ENCODE results near the gene PTPRC.

Gene PTPRC

GRCh38 chr1:198701766-198702539 lies 63.1 kb downstream of the PTPRC start:
- Histone ChIP-seq H3K36me3 (ENCODE audit: control insufficient read depth in 2 of 2, insufficient read depth in 1 of 2, low read length in 2 of 2) (no peaks in the 10 kb centered on the region), H3K27ac (ENCODE audit: extremely low read depth, low read depth, low read length) (no peak overlapping the region), H3K4me1 (ENCODE audit: control insufficient read depth, insufficient read depth, low read length) (peaks cover 6% of the 10 kb centered on the region; the same call in 1 of the 2 replicates), H3K4me3 (ENCODE audit: low read depth, low read length) (no peak overlapping the region), H3K9me3 (ENCODE audit: control insufficient read depth, insufficient read depth, low read depth, low read length) (no peaks in the 10 kb centered on the region)
- CTCF ChIA-PET: interaction anchor here (1.3 to 1.5 kb wide), 2 partner anchors 20 to 34 kb away, joined by 3 to 4 read pairs; no protein-coding TSS in a partner anchor
- no peak for TF ChIP-seq ZNF501 (tag by site-specific recombination; IDR thresholded peaks at IDR 0.05)
- TF ChIP-seq ZIC2 (tag by site-specific recombination; IDR thresholded peaks at IDR 0.05): 0 out of 2 replicates have a peak, but pooled peaks have one; percentile 24
- TF ChIP-seq ZNF214 (tag by site-specific recombination; IDR thresholded peaks at IDR 0.05; ENCODE audit: borderline replicate concordance): no peak
- TF ChIP-seq FEZF1 (tag by site-specific recombination; IDR thresholded peaks at IDR 0.05): peak; percentile 32; the same call in 1 of the 2 replicates
- 0 out of 2 replicates have a peak, but pooled peaks have one; percentile 35 for TF ChIP-seq ZXDB (tag by site-specific recombination; IDR thresholded peaks at IDR 0.05)
- TF ChIP-seq CTCF (tag by site-specific recombination; IDR thresholded peaks at IDR 0.05): no peak
- no peak for TF ChIP-seq ZBTB10 (tag by site-specific recombination; IDR thresholded peaks at IDR 0.05)
- no peak for TF ChIP-seq ZNF2 (tag by site-specific recombination; IDR thresholded peaks at IDR 0.05)
- POLR2A ChIA-PET: no interaction called here

- CTCF ChIA-PET: no interaction called here
- Histone ChIP-seq H3K9me3 (ENCODE audit: control insufficient read depth, insufficient read depth, low read depth, low read length) (no peaks in the 10 kb centered on the region), H3K4me3 (ENCODE audit: low read depth, low read length) (no peak overlapping the region), H3K36me3 (ENCODE audit: control insufficient read depth in 2 of 2, insufficient read depth in 1 of 2, low read length in 2 of 2) (no peaks in the 10 kb centered on the region), H3K27ac (ENCODE audit: extremely low read depth, low read depth, low read length) (no peak overlapping the region), H3K4me1 (ENCODE audit: control insufficient read depth, insufficient read depth, low read length) (no peaks in the 10 kb centered on the region)
- TF ChIP-seq HOXD13 (CRISPR knock-in tag; IDR thresholded peaks at IDR 0.05; ENCODE audit: borderline replicate concordance) (no peak), ZNF146 (tag by site-specific recombination; IDR thresholded peaks at IDR 0.05) (no peak), GLI4 (tag by site-specific recombination; IDR thresholded peaks at IDR 0.05) (no peak), ZNF514 (tag by site-specific recombination; IDR thresholded peaks at IDR 0.05) (no peak), PBX3 (CRISPR knock-in tag; IDR thresholded peaks at IDR 0.05) (no peak), TCF7L2 (IDR thresholded peaks at IDR 0.05; ENCODE audit: borderline replicate concordance, low read depth, low read length) (no peak)
- POLR2A ChIA-PET: no interaction called here
These were observed 70.1 kb downstream of the PTPRC start for GRCh38 chr1:198708761-198709525.

- H3K4me3 ChIP-seq (ENCODE audit: low read depth, low read length): no peak overlapping the region
- no peaks in the 10 kb centered on the region for H3K36me3 ChIP-seq (ENCODE audit: control insufficient read depth in 2 of 2, insufficient read depth in 1 of 2, low read length in 2 of 2)
- ChIA-PET CTCF (no interaction called here), POLR2A (no interaction called here)
- H3K9me3 ChIP-seq (ENCODE audit: control insufficient read depth, insufficient read depth, low read depth, low read length): no peaks in the 10 kb centered on the region
- no peaks in the 10 kb centered on the region for H3K4me1 ChIP-seq (ENCODE audit: control insufficient read depth, insufficient read depth, low read length)
- no peak overlapping the region for H3K27ac ChIP-seq (ENCODE audit: extremely low read depth, low read depth, low read length)
- no peak for TF ChIP-seq ZNF560 (tag by site-specific recombination; IDR thresholded peaks at IDR 0.05; ENCODE audit: borderline replicate concordance)
- TF ChIP-seq REPIN1 (tag by site-specific recombination; IDR thresholded peaks at IDR 0.05; ENCODE audit: low read depth): no peak
- TF ChIP-seq ZNF274 (IDR thresholded peaks at IDR 0.05; ENCODE audit: low read length): no peak
- TF ChIP-seq ZNF274 (tag by site-specific recombination; IDR thresholded peaks at IDR 0.05; ENCODE audit: borderline replicate concordance): no peak
- TF ChIP-seq TRIM28 (IDR thresholded peaks at IDR 0.05; ENCODE audit: borderline replicate concordance, low read length): no peak
- TF ChIP-seq ZNF184 (tag by site-specific recombination; IDR thresholded peaks at IDR 0.05): no peak
- TF ChIP-seq BCL11A (tag by site-specific recombination; IDR thresholded peaks at IDR 0.05; ENCODE audit: low read depth): no peak
- no peak for TF ChIP-seq ZBTB49 (tag by site-specific recombination; IDR thresholded peaks at IDR 0.05; ENCODE audit: low read depth)
These were observed 73.0 kb downstream of the PTPRC start for GRCh38 chr1:198711837-198712236.
